Measurements from ENCODE around the gene USP32. TPM values are rescaled to one million over a fixed set of nuclear protein-coding genes. Genes with fewer than 3 reads are reported as not detected.
"Not testable (repeated sequence)": the region's sequence is repeated elsewhere in the genome, so short reads cannot be mapped to it uniquely, and the experiment has no call there.

The USP32 gene
- total and polyA plus RNA-seq, 12 donors = 22.0 to 99.3 (median 54.4) TPM

- Histone ChIP-seq H3K36me3 (replicated peaks in 1 of 2) (no peaks in the 10 kb centered on the region), H3K4me1 (replicated peaks in 1 of 2) (peaks cover 0 to 4% of the 10 kb centered on the region in 2 donors), H3K4me3 (no peak overlapping the region), H3K27ac (no peak overlapping the region), H3K9me3 (replicated peaks in 1 of 3) (no peaks in the 10 kb centered on the region), H3K27me3 (no peaks in the 10 kb centered on the region)
- TF ChIP-seq POLR2A (IDR thresholded peaks at IDR 0.05) (no peak), CTCF (IDR thresholded peaks at IDR 0.05) (peak; percentile 89 to 99 (median 97))
- peak; percentile 74 to 91 (median 79) for DNase-seq
- intact Hi-C loops (cut with DNase I) = loop anchor here (10.0 kb wide), 1 partner anchor 291 kb away; the partner anchor contains the start of gene CA4 (in 2 of the 2)
- 66 to 70% (median 69%) methylated on average over 28 of the region's 28 CpGs for WGBS, 4 donors
These were observed 43.6 kb upstream of the USP32 start for GRCh38 chr17:60435244-60436167.

GRCh38 chr17:60433021-60433997 is 41.4 kb upstream of the USP32 start:
- H3K4me3 ChIP-seq; H3K4me1 ChIP-seq (replicated peaks in 1 of 2); H3K27me3 ChIP-seq; H3K36me3 ChIP-seq (replicated peaks in 1 of 2); H3K27ac ChIP-seq; H3K9me3 ChIP-seq (replicated peaks in 1 of 3): not testable (repeated sequence)
- intact Hi-C loops (cut with DNase I) = loop anchor here (5.0 to 10.0 kb wide), 3 partner anchors 206 to 396 kb away; partner anchors contain the start of gene CA4 (in 2 of the 2)
- WGBS, 4 donors = 93 to 96% (median 94%) methylated on average over 4 of the region's 4 CpGs
- peak in 1 of 7 donors; percentile 24 for DNase-seq

DNA sequence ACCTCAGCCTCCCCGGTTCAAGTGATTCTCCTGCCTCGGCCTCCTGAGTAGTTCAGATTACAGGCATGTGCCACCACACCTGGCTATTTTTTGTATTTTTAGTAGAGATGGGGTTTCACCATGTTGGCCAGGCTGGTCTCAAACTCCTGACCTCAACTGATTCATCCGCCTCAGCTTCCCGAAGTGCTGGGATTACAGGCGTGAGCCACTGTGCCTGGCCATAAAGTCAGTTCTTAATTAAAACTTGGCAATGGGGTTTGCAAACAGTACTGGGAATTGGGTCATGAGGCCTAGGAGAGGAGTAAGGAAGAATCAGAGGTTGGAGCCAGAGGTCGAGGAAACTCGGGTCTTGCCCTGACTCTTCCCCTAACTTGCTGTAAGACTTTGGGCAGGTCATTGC is 38.6 kb upstream of the USP32 start:
- not testable (repeated sequence) for H3K9me3 ChIP-seq (replicated peaks in 1 of 3); H3K4me1 ChIP-seq (replicated peaks in 1 of 2); DNase-seq; H3K27ac ChIP-seq; H3K4me3 ChIP-seq; H3K36me3 ChIP-seq (replicated peaks in 1 of 2); H3K27me3 ChIP-seq
- intact Hi-C loops (cut with DNase I) = loop anchor here (5.0 to 10.0 kb wide), 3 partner anchors 203 to 393 kb away; partner anchors contain the start of gene CA4 (in 2 of the 2)
- WGBS, 4 donors = 85 to 93% (median 91%) methylated on average over 7 of the region's 7 CpGs

- H3K27ac ChIP-seq; H3K4me3 ChIP-seq; H3K27me3 ChIP-seq; H3K4me1 ChIP-seq (replicated peaks in 1 of 2); H3K9me3 ChIP-seq (replicated peaks in 1 of 3); H3K36me3 ChIP-seq (replicated peaks in 1 of 2); DNase-seq: not testable (repeated sequence)
- WGBS, 4 donors = 79 to 87% (median 81%) methylated on average over 6 of the region's 6 CpGs
- intact Hi-C loops (cut with DNase I) = loop anchor here in 1 of 2 donors (10.0 kb wide), 1 partner anchor 194 kb away; no protein-coding TSS in a partner anchor
These were observed 36.6 kb upstream of the USP32 start for GRCh38 chr17:60428491-60428890.

DNA sequence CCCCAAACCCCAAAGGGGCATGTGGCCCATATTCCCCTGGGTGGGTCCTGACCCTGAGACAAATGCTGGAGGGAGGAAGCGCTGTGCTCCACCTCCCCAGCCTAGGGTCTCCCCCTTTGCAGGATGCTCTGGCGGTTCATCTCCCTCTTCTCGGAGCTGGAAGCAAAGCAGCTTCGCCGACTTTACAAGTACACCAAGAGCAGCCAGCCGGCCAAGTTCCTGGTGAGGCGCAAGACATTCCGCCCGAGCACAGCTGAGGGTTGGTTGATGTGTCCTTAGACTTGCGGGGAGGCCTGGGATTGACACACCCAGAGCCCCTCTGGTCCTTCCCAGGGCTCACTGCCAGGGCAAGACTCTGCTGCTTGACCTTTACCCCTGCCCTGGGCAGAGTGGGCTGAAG is 34.7 kb upstream of the USP32 start:
- intact Hi-C loops (cut with DNase I) = loop anchor here in 1 of 2 donors (10.0 kb wide), 1 partner anchor 192 kb away; no protein-coding TSS in a partner anchor
- DNase-seq = peak in 1 of 7 donors; percentile 28
- TF ChIP-seq CTCF (IDR thresholded peaks at IDR 0.05) (no peak), POLR2A (IDR thresholded peaks at IDR 0.05) (no peak)
- H3K27me3 ChIP-seq = no peaks in the 10 kb centered on the region
- H3K4me3 ChIP-seq = no peak overlapping the region
- no peaks in the 10 kb centered on the region for H3K36me3 ChIP-seq (replicated peaks in 1 of 2)
- H3K27ac ChIP-seq = no peak overlapping the region
- WGBS, 4 donors = 82 to 92% (median 91%) methylated on average over 8 to 10 of the region's 10 CpGs
- no peaks in the 10 kb centered on the region for H3K9me3 ChIP-seq (replicated peaks in 1 of 3)
- peaks cover 0 to under 1% of the 10 kb centered on the region in 2 donors for H3K4me1 ChIP-seq (replicated peaks in 1 of 2)
